ENCODE measurements around the gene TMPRSS12. TPM values are rescaled to one million over a fixed set of nuclear protein-coding genes. Genes with fewer than 3 reads are reported as not detected.
"Not testable (repeated sequence)": the region's sequence is repeated elsewhere in the genome, so short reads cannot be mapped to it uniquely, and the experiment has no call there.

The TMPRSS12 gene
- total RNA-seq, 1 donor, result not detected

DNA sequence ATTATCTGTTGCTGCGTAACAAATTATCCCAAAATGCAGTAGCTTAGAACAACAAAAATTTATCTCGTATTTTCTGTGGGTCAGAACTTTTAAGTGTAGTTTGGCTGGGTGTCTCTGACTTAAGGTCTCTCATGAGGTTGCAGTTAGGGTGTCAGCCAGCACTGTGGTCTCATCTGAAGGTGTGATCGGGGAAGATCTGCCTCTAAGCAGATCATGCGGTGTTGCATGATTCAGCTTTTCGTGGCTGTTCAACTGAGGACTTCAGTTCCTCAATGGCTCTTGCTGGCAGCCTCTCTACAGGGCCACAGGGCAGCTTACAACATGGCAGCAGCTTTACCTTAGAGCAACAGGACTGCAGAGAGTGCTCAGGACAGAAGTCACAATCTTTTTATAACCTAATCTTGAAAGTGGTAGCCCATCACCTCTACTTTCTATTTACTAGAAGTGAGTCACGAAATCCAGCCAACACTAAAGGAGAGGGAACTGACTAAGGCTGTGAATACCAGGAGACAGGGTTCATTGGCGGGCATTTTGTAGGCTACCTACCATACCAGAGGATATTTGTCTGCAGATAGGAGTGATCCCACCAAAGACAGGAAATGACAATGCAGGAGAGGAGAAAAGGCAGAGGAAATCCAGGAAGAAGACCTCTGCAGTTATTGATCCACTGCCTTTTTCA, 1.8 kb upstream of the TMPRSS12 start:
- H3K4me3 ChIP-seq (ENCODE audit: low read depth, low read length), result no peak overlapping the region
- TF ChIP-seq, protein P1, sequence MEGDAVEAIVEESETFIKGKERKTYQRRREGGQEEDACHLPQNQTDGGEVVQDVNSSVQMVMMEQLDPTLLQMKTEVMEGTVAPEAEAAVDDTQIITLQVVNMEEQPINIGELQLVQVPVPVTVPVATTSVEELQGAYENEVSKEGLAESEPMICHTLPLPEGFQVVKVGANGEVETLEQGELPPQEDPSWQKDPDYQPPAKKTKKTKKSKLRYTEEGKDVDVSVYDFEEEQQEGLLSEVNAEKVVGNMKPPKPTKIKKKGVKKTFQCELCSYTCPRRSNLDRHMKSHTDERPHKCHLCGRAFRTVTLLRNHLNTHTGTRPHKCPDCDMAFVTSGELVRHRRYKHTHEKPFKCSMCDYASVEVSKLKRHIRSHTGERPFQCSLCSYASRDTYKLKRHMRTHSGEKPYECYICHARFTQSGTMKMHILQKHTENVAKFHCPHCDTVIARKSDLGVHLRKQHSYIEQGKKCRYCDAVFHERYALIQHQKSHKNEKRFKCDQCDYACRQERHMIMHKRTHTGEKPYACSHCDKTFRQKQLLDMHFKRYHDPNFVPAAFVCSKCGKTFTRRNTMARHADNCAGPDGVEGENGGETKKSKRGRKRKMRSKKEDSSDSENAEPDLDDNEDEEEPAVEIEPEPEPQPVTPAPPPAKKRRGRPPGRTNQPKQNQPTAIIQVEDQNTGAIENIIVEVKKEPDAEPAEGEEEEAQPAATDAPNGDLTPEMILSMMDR (IDR thresholded peaks at IDR 0.05; ENCODE audit: insufficient read depth, low read length), result no peak
- DNase-seq (ENCODE audit: low read depth), result no peak

GRCh38 chr12:50841716-50842531, 802 bp upstream of the TMPRSS12 start:
- no peak overlapping the region for H3K4me3 ChIP-seq (ENCODE audit: low read depth, low read length)
- TF ChIP-seq, protein P1 (IDR thresholded peaks at IDR 0.05; ENCODE audit: insufficient read depth, low read length), result no peak
- DNase-seq (ENCODE audit: low read depth), result no peak

- H3K4me3 ChIP-seq (ENCODE audit: low read depth, low read length), result no peak overlapping the region
- TF ChIP-seq, protein P1 (IDR thresholded peaks at IDR 0.05; ENCODE audit: insufficient read depth, low read length), result no peak
- peak; percentile 15 for DNase-seq (ENCODE audit: low read depth)
Observed at GRCh38 chr12:50845021-50845647, 2.4 kb downstream of the TMPRSS12 start.

DNA sequence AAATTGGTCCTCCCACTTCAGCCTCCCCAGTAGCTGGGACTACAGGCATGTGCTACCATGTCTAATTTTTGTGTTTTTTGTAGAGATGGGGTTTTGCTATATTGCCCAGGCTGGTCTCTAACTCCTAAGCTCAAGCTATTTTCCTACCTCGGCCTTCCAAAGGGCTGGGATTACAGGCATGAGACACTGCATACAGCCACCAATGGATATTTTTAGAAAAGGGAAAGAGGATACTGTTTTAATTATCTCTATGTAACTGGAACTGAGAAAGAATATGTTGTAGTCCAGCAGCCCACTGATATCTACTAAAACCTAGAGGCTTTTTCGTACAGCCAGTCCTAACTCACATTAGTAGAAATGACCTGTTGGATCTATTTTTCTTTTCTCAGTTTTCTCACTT, 6.2 kb downstream of the TMPRSS12 start:
- no peak for DNase-seq (ENCODE audit: low read depth)
- no peak overlapping the region for H3K4me3 ChIP-seq (ENCODE audit: low read depth, low read length)
- TF ChIP-seq, protein P1 (IDR thresholded peaks at IDR 0.05; ENCODE audit: insufficient read depth, low read length), result no peak

DNA sequence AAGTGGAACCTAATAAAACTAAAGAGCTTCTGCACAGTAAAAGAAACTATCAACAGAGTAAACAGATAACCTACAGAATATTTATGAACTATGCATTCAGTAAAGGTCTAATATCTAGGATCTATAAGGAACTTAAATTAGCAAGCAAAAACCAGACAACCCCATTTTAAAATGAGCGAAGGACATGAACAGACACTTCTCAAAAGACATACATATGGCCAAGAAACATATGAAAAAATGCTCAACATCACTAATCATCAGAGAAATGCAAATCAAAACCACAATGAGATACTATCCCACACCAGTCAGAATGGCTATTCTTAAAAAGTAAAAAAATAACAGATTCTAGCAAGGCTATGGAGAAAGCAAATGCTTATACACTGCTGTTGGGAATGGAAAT, 12.5 kb downstream of the TMPRSS12 start:
- not testable (repeated sequence) for H3K4me3 ChIP-seq (ENCODE audit: low read depth, low read length); DNase-seq (ENCODE audit: low read depth)

- DNase-seq (ENCODE audit: low read depth); H3K4me3 ChIP-seq (ENCODE audit: low read depth, low read length): not testable (repeated sequence)
Observed at GRCh38 chr12:50855679-50856078, 13.0 kb downstream of the TMPRSS12 start.

GRCh38 chr12:50859621-50860310, 17.0 kb downstream of the TMPRSS12 start:
- TF ChIP-seq, protein P1 (IDR thresholded peaks at IDR 0.05; ENCODE audit: insufficient read depth, low read length), result no peak
- DNase-seq (ENCODE audit: low read depth), result no peak
- no peak overlapping the region for H3K4me3 ChIP-seq (ENCODE audit: low read depth, low read length)

Data from fibroblast of the aortic adventitia (primary cell).